Natural killer cell (primary cell): ENCODE results near the gene DOK3. TPM values are rescaled to one million over a fixed set of nuclear protein-coding genes. Genes with fewer than 3 reads are reported as not detected.

Experiments used
- ATAC-seq, 3 donors: fragments of 150-1000 bp in 2 of 3; fragments of 200-7000 bp in 1 of 3; cut with Tn5 transposase; 1 replicate in 1 of 3; 2 replicates in 2 of 3; pipeline ENCODE4 v1.10.0; 2021; ENCODE audit warnings: mild to moderate bottlenecking in 2 of 3, moderate library complexity in 2 of 3
- DNase-seq, 2 donors: peaks; one replicate each; pipeline versions ENCODE4 v3.0.0 to v3.0.0-alpha.2; 2013 to 2021; ENCODE audit warnings: mixed read lengths in 1 of 2
- H3K27ac ChIP-seq: one replicate; pipeline ENCODE4 v1.5.1; 2013; ENCODE audit warnings: mild to moderate bottlenecking, low read length
- H3K27me3 ChIP-seq: one replicate; pipeline ENCODE4 v1.6.1; 2013; ENCODE audit warnings: low read length; ENCODE audit not compliant: control insufficient read depth, insufficient read depth
- H3K36me3 ChIP-seq: one replicate; pipeline ENCODE4 v1.6.1; 2013; ENCODE audit warnings: low read length; ENCODE audit not compliant: control insufficient read depth, insufficient read depth
- H3K4me1 ChIP-seq: one replicate; pipeline ENCODE4 v1.6.1; 2013; ENCODE audit warnings: low read length; ENCODE audit not compliant: control insufficient read depth, insufficient read depth
- H3K4me3 ChIP-seq: one replicate; pipeline ENCODE4 v1.5.1; 2013; ENCODE audit warnings: low read length
- H3K9me3 ChIP-seq: one replicate; pipeline ENCODE4 v1.6.1; 2013; ENCODE audit warnings: low read length; ENCODE audit not compliant: control insufficient read depth, insufficient read depth
- H3K27ac Mint-ChIP-seq, 2 donors: one replicate each; pipeline ENCODE4 v1.8.0; 2022; ENCODE audit warnings: mild to moderate bottlenecking in 2 of 2, mixed read lengths in 2 of 2, moderate library complexity in 1 of 2
- H3K27me3 Mint-ChIP-seq, 2 donors: one replicate each; pipeline ENCODE4 v1.8.0; 2022; ENCODE audit warnings: low read depth in 2 of 2, mixed read lengths in 2 of 2
- H3K36me3 Mint-ChIP-seq: one replicate; pipeline ENCODE4 v1.8.0; 2022; ENCODE audit warnings: mixed read lengths
- H3K4me1 Mint-ChIP-seq, 2 donors: one replicate each; pipeline ENCODE4 v1.8.0; 2022; ENCODE audit warnings: mixed read lengths in 2 of 2
- H3K4me3 Mint-ChIP-seq: one replicate; pipeline ENCODE4 v1.8.0; 2022; ENCODE audit warnings: mild to moderate bottlenecking, moderate library complexity, mixed read lengths
- H3K9me3 Mint-ChIP-seq, 2 donors: one replicate each; pipeline ENCODE4 v1.8.0; 2022; ENCODE audit warnings: mixed read lengths in 2 of 2
- WGBS: methylation state at CpG from one replicate; pipeline ENCODE4 v1.1.7; 2013; ENCODE audit warnings: missing lambda C conversion rate; ENCODE audit not compliant: insufficient coverage; 5-methylcytosine and 5-hydroxymethylcytosine counted together
- intact Hi-C: fragments of 100-400 bp; cut with micrococcal nuclease; formaldehyde crosslinking; loops from one replicate; pipeline ENCODE4 v1.14.2; 2022
- total RNA-seq, 4 donors: library from RNA; stranded (reverse); fragments of 120-200 nt in 1 of 4; gene quantifications; one replicate each; pipeline versions ENCODE4 v1.2.3 to v1.2.4, GENCODE V29; 2013 to 2022
- TF ChIP-seq, protein P1 (sequence below): fragments of 200-600 bp; IDR thresholded peaks from one replicate; pipeline ENCODE4 v1.8.0; 2022; ENCODE audit warnings: antibody characterized with exemption

Gene DOK3
- total RNA-seq, 3 donors from 2014 or later (not counting 1 experiment from before 2014, with no cell fraction given): 3.5 to 19.8 (median 9.1) TPM

DNA sequence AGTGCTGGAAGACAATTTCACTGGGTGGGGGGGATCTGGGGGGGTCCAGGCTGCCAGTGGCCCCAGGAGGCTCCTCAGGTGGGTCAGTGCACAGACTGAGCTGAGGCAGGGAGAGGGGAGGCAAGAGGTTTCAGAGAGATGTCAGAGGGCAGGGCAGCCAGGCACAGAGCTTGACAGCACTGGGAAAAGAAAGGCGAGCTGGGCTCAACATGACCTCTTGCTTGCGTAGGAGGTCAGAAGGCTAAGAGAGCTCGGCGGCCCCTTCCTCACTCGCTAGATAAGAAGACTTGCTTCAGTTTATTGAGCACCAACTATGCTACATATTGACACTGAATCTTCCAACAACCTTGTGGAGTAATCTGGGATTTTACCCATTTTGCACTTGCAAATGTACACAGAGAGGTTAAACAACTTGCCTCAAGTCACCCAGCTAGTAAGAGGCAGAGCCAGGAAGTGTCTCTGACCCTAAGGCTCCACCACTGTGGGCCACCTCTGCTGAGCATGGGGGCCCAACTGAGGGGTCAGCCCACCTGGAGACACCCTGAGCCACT, 15.8 kb downstream of the DOK3 start:
- Histone ChIP-seq H3K4me1 (peaks cover 56% of the 10 kb centered on the region), H3K4me3 (no peak overlapping the region), H3K27me3 (peaks cover 5% of the 10 kb centered on the region), H3K36me3 (no peaks in the 10 kb centered on the region), H3K27ac (no peak overlapping the region), H3K9me3 (no peaks in the 10 kb centered on the region)
- Mint-ChIP-seq H3K4me1 (peaks cover 13 to 49% of the 10 kb centered on the region in 2 donors), H3K9me3 (no peaks in the 10 kb centered on the region), H3K36me3 (no peaks in the 10 kb centered on the region), H3K27me3 (peaks cover 6 to 8% of the 10 kb centered on the region in 2 donors), H3K4me3 (no peak overlapping the region), H3K27ac (peak overlapping the region in 1 of 2 donors; percentile 80)
- TF ChIP-seq, protein P1, sequence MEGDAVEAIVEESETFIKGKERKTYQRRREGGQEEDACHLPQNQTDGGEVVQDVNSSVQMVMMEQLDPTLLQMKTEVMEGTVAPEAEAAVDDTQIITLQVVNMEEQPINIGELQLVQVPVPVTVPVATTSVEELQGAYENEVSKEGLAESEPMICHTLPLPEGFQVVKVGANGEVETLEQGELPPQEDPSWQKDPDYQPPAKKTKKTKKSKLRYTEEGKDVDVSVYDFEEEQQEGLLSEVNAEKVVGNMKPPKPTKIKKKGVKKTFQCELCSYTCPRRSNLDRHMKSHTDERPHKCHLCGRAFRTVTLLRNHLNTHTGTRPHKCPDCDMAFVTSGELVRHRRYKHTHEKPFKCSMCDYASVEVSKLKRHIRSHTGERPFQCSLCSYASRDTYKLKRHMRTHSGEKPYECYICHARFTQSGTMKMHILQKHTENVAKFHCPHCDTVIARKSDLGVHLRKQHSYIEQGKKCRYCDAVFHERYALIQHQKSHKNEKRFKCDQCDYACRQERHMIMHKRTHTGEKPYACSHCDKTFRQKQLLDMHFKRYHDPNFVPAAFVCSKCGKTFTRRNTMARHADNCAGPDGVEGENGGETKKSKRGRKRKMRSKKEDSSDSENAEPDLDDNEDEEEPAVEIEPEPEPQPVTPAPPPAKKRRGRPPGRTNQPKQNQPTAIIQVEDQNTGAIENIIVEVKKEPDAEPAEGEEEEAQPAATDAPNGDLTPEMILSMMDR: no peak
- intact Hi-C loops: loop anchor here (10.0 kb wide), 1 partner anchor 379 kb away; no protein-coding TSS in a partner anchor
- DNase-seq (no peak), ATAC-seq (no peak)
- WGBS: 98% methylated on average over 5 of the region's 5 CpGs

DNA sequence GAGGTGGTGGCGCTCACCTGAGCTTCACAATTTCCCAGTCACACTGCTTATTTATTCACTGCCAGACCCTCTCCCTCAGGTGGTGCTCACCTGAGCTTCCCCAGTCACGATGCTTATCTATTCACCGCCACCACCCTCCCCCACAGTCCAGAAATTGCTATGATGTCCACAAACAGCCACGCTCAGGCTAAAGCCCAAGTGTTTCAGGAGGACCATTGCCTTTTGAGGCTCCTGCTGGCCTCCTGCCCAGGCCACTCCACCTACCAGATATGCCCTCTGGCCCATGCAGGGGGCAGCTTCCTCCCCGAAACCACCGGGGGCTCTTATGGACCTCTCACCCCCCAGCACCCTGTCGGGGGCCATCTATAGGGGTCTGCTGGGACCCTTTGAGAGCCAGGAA, 16.8 kb downstream of the DOK3 start:
- no peak overlapping the region for H3K4me3 ChIP-seq
- intact Hi-C loops: loop anchor here (10.0 kb wide), 1 partner anchor 378 kb away; no protein-coding TSS in a partner anchor
- no peaks in the 10 kb centered on the region for H3K27me3 ChIP-seq
- WGBS: 97% methylated on average over 7 of the region's 7 CpGs
- no peaks in the 10 kb centered on the region for H3K9me3 ChIP-seq
- no peaks in the 10 kb centered on the region for H3K36me3 Mint-ChIP-seq
- H3K4me1 ChIP-seq: peaks cover 48% of the 10 kb centered on the region
- H3K27ac Mint-ChIP-seq: peak overlapping the region in 1 of 2 donors; percentile 80
- no peak overlapping the region for H3K27ac ChIP-seq
- H3K9me3 Mint-ChIP-seq: no peaks in the 10 kb centered on the region
- ATAC-seq (no peak), DNase-seq (no peak)
- H3K4me3 Mint-ChIP-seq: no peak overlapping the region
- H3K27me3 Mint-ChIP-seq: no peaks in the 10 kb centered on the region
- peaks cover 3 to 39% of the 10 kb centered on the region in 2 donors for H3K4me1 Mint-ChIP-seq
- TF ChIP-seq, protein P1: no peak
- H3K36me3 ChIP-seq: no peaks in the 10 kb centered on the region

DNA sequence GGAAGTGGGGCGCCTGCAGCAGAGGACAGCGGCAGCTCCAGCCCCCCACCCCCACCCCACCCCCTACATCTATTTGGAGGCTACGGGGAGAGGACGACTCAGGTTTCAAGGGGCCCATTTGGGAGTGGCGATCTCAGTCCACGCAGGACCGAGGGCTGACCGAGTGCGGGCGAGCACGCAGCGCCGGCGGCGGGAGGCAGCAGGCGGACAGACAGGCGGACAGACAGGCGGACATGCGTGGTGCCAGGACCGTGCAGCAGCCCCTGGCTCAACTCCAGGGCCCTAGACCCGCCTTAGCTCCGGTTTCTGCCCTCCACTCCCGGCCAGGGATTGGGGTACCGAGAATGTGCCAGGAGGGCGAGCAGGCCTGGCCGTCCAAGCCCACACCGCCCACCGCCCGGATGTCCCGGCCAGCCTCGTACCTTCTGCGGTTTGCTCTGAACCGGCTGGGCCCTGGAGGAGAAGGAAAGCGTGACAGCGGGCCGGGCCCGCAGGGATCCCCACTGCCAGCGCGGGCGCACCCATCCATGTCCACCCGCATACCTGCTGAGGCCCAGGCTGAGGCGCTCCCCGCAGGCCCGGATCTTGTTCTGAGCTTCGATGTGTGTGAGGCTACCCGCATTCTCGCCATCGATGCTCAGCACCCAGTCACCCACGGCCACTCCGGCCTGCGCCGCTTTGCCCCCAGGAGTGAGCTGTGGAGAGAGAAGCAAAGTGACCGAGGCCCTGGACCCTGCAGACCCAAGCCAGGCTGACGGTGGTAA, 17.5 kb downstream of the DOK3 start:
- Histone ChIP-seq H3K36me3 (no peaks in the 10 kb centered on the region), H3K9me3 (no peaks in the 10 kb centered on the region), H3K4me1 (peaks cover 44% of the 10 kb centered on the region), H3K27me3 (no peaks in the 10 kb centered on the region), H3K4me3 (no peak overlapping the region), H3K27ac (no peak overlapping the region)
- TF ChIP-seq, protein P1: no peak
- ATAC-seq: no peak
- Mint-ChIP-seq H3K27ac (peak overlapping the region in 1 of 2 donors; percentile 80), H3K9me3 (no peaks in the 10 kb centered on the region), H3K36me3 (no peaks in the 10 kb centered on the region), H3K4me1 (peaks cover 0 to 33% of the 10 kb centered on the region in 2 donors), H3K4me3 (no peak overlapping the region), H3K27me3 (no peaks in the 10 kb centered on the region)
- WGBS: 97% methylated on average over 54 of the region's 54 CpGs
- no peak for DNase-seq
- intact Hi-C loops: loop anchor here (10.0 kb wide), 1 partner anchor 377 kb away; no protein-coding TSS in a partner anchor
